Gastroesophageal sphincter (tissue), 3 donors: ENCODE data around the gene BCL11A.

Experiments
- POLR2A ChIP-seq, 2 donors: fragments of 450-650 bp; IDR thresholded peaks; one replicate each; pipeline ENCODE4 v1.6.1; 2017; ENCODE audit warnings: antibody characterized with exemption in 2 of 2, mild to moderate bottlenecking in 2 of 2, moderate library complexity in 1 of 2
- TF ChIP-seq, protein P1 (sequence below), 4 experiments: fragments of 200-600 bp in 2 of 4; fragments of 450-650 bp in 2 of 4; sonication (generic) in 1 of 4; IDR thresholded peaks; one replicate each; pipeline ENCODE4 v1.5.1; 2017 to 2019; ENCODE audit warnings: antibody characterized with exemption in 4 of 4, mild to moderate bottlenecking in 2 of 4, moderate library complexity in 2 of 4

DNA sequence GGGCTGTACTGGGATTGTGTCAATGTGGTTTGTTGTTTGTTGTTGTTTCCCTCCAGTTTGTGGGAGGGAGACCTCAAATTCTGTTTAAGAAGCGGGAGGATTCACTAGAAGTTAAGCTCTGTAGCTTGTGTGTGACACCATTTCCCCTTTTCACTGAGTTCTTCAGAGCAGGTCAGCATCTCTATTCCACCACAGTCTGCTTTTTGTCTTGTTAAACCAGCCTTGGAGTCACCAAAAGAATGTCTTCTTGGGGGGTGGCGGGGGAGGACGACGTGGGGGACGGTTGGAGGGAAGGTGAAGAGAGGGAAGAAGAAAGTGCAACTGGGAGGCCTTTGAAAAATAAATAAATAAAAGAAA lies 2.3 kb upstream of the BCL11A start:
- TF ChIP-seq, protein P1, sequence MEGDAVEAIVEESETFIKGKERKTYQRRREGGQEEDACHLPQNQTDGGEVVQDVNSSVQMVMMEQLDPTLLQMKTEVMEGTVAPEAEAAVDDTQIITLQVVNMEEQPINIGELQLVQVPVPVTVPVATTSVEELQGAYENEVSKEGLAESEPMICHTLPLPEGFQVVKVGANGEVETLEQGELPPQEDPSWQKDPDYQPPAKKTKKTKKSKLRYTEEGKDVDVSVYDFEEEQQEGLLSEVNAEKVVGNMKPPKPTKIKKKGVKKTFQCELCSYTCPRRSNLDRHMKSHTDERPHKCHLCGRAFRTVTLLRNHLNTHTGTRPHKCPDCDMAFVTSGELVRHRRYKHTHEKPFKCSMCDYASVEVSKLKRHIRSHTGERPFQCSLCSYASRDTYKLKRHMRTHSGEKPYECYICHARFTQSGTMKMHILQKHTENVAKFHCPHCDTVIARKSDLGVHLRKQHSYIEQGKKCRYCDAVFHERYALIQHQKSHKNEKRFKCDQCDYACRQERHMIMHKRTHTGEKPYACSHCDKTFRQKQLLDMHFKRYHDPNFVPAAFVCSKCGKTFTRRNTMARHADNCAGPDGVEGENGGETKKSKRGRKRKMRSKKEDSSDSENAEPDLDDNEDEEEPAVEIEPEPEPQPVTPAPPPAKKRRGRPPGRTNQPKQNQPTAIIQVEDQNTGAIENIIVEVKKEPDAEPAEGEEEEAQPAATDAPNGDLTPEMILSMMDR (IDR thresholded peaks at IDR 0.05): no peak
- TF ChIP-seq POLR2A (IDR thresholded peaks at IDR 0.05): no peak
